GM19328 (cell line): ENCODE measurements around the gene GADL1.

Experiments used
- ATAC-seq: cut with Tn5 transposase; IDR thresholded peaks from one replicate; pipeline ENCODE4 v1.9.1; 2021; ENCODE audit warnings: mild to moderate bottlenecking, moderate library complexity; ENCODE audit not compliant: unreplicated experiment

GADL1 gene

GRCh38 chr3:30819067-30819798 lies 75.2 kb downstream of the GADL1 start:
- ATAC-seq = no peak

GRCh38 chr3:30813734-30814133 lies 80.7 kb downstream of the GADL1 start:
- no peak for ATAC-seq

GRCh38 chr3:30811151-30811795 lies 83.2 kb downstream of the GADL1 start:
- ATAC-seq = no peak

- ATAC-seq = no peak
These were observed 83.8 kb downstream of the GADL1 start for GRCh38 chr3:30810625-30811024.

- ATAC-seq = no peak
These were observed 88.8 kb downstream of the GADL1 start for GRCh38 chr3:30805695-30806094.

GRCh38 chr3:30804984-30805383 lies 89.5 kb downstream of the GADL1 start:
- ATAC-seq = no peak

- no peak for ATAC-seq
These were observed 99.3 kb downstream of the GADL1 start for GRCh38 chr3:30795176-30795575.

- no peak for ATAC-seq
These were observed 100.7 kb downstream of the GADL1 start for GRCh38 chr3:30793740-30794139.

GRCh38 chr3:30790150-30790549 lies 104.3 kb downstream of the GADL1 start:
- no peak for ATAC-seq

- ATAC-seq = no peak
These were observed 108.1 kb downstream of the GADL1 start for GRCh38 chr3:30786365-30786764.

GRCh38 chr3:30779686-30780287 lies 114.7 kb downstream of the GADL1 start:
- no peak for ATAC-seq

GRCh38 chr3:30778933-30779332 lies 115.5 kb downstream of the GADL1 start:
- no peak for ATAC-seq

GRCh38 chr3:30777426-30778113 lies 116.9 kb downstream of the GADL1 start:
- ATAC-seq = no peak

GRCh38 chr3:30776186-30776815 lies 118.2 kb downstream of the GADL1 start:
- ATAC-seq = no peak

GRCh38 chr3:30775040-30775439 lies 119.4 kb downstream of the GADL1 start:
- no peak for ATAC-seq

- no peak for ATAC-seq
These were observed 120.4 kb downstream of the GADL1 start for GRCh38 chr3:30774062-30774461.

- ATAC-seq = no peak
These were observed 124.1 kb downstream of the GADL1 start for GRCh38 chr3:30770387-30770786.

GRCh38 chr3:30768703-30769550 lies 125.5 kb downstream of the GADL1 start:
- no peak for ATAC-seq

- no peak for ATAC-seq
These were observed 126.4 kb downstream of the GADL1 start for GRCh38 chr3:30768046-30768445.

GRCh38 chr3:30766522-30766921 lies 127.9 kb downstream of the GADL1 start:
- no peak for ATAC-seq
